OCI-LY7 (cell line): Measurements from ENCODE around the gene TSHZ2.

Experiments
- EZH2phosphoT487 ChIP-seq: fragments of 200-600 bp; sonication (generic); IDR thresholded peaks from 2 replicates; pipeline ENCODE4 v1.6.1; 2018; ENCODE audit warnings: low read depth, borderline replicate concordance, mild to moderate bottlenecking, mixed run types, antibody characterized with exemption, low read length, moderate library complexity, mixed read lengths
- TF ChIP-seq, protein P1 (sequence below): fragments of 200-600 bp; sonication (generic); conservative IDR thresholded peaks from 2 replicates; pipeline ENCODE4 v1.5.1; 2014; ENCODE audit warnings: mild to moderate bottlenecking, antibody characterized with exemption, low read length, moderate library complexity, mixed read lengths

GRCh38 chr20:53359425-53359824 lies 387.3 kb downstream of the TSHZ2 start:
- TF ChIP-seq, protein P1, sequence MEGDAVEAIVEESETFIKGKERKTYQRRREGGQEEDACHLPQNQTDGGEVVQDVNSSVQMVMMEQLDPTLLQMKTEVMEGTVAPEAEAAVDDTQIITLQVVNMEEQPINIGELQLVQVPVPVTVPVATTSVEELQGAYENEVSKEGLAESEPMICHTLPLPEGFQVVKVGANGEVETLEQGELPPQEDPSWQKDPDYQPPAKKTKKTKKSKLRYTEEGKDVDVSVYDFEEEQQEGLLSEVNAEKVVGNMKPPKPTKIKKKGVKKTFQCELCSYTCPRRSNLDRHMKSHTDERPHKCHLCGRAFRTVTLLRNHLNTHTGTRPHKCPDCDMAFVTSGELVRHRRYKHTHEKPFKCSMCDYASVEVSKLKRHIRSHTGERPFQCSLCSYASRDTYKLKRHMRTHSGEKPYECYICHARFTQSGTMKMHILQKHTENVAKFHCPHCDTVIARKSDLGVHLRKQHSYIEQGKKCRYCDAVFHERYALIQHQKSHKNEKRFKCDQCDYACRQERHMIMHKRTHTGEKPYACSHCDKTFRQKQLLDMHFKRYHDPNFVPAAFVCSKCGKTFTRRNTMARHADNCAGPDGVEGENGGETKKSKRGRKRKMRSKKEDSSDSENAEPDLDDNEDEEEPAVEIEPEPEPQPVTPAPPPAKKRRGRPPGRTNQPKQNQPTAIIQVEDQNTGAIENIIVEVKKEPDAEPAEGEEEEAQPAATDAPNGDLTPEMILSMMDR: no peak
- no peak for TF ChIP-seq EZH2phosphoT487
